ENCODE measurements around the gene SPOCK1. TPM values are rescaled to one million over a fixed set of nuclear protein-coding genes. Genes with fewer than 3 reads are reported as not detected.

Gene SPOCK1
- total and polyA plus RNA-seq, 3 donors from 2014 or later, result 63.8 to 111 (median 101) TPM

GRCh38 chr5:137446151-137446550 is 53.0 kb downstream of the SPOCK1 start:
- intact Hi-C loops (cut with DNase I; ENCODE audit: low total_unique reads), result no loop called here
- WGBS, 2 donors, result 66 to 71% methylated on average over 1 of the region's 1 CpG

GRCh38 chr5:137442660-137443059 is 56.5 kb downstream of the SPOCK1 start:
- no peak for DNase-seq
- H3K4me1 ChIP-seq, result no peaks in the 10 kb centered on the region
- TF ChIP-seq POLR2A (IDR thresholded peaks at IDR 0.05), result no peak
- TF ChIP-seq CTCF (IDR thresholded peaks at IDR 0.05), result no peak
- no peaks in the 10 kb centered on the region for H3K36me3 ChIP-seq (ENCODE audit: low read depth, missing control alignments)
- H3K27me3 ChIP-seq, result no peaks in the 10 kb centered on the region
- intact Hi-C loops (cut with DNase I; ENCODE audit: low total_unique reads), result no loop called here
- H3K4me3 ChIP-seq, result no peak overlapping the region
- no peak overlapping the region for H3K27ac ChIP-seq
- WGBS, 2 donors, result 62 to 73% methylated on average over 1 of the region's 1 CpG
- H3K9me3 ChIP-seq, result no peaks in the 10 kb centered on the region

More at GRCh38 chr5:137446151-137446550, 53.0 kb downstream of the SPOCK1 start:
- no peak for TF ChIP-seq POLR2A (IDR thresholded peaks at IDR 0.05)
- TF ChIP-seq CTCF (IDR thresholded peaks at IDR 0.05), result no peak
- H3K9me3 ChIP-seq, result no peaks in the 10 kb centered on the region
- no peaks in the 10 kb centered on the region for H3K27me3 ChIP-seq
- no peaks in the 10 kb centered on the region for H3K4me1 ChIP-seq
- DNase-seq, result no peak
- no peak overlapping the region for H3K27ac ChIP-seq
- H3K4me3 ChIP-seq, result no peak overlapping the region
- no peaks in the 10 kb centered on the region for H3K36me3 ChIP-seq (ENCODE audit: low read depth, missing control alignments)

GRCh38 chr5:137441476-137441875 is 57.6 kb downstream of the SPOCK1 start:
- TF ChIP-seq POLR2A (IDR thresholded peaks at IDR 0.05), result no peak
- TF ChIP-seq CTCF (IDR thresholded peaks at IDR 0.05), result no peak
- H3K9me3 ChIP-seq, result no peaks in the 10 kb centered on the region
- no peaks in the 10 kb centered on the region for H3K4me1 ChIP-seq
- H3K36me3 ChIP-seq (ENCODE audit: low read depth, missing control alignments), result no peaks in the 10 kb centered on the region
- intact Hi-C loops (cut with DNase I; ENCODE audit: low total_unique reads), result no loop called here
- no peak for DNase-seq
- H3K27ac ChIP-seq, result no peak overlapping the region
- H3K27me3 ChIP-seq, result no peaks in the 10 kb centered on the region
- WGBS, 2 donors, result 95 to 96% methylated on average over 2 of the region's 2 CpGs
- no peak overlapping the region for H3K4me3 ChIP-seq

GRCh38 chr5:137440795-137441194 is 58.3 kb downstream of the SPOCK1 start:
- WGBS, 2 donors, result 64 to 80% methylated on average over 3 of the region's 3 CpGs
- Histone ChIP-seq H3K9me3 (no peaks in the 10 kb centered on the region), H3K4me1 (no peaks in the 10 kb centered on the region), H3K27me3 (no peaks in the 10 kb centered on the region), H3K4me3 (no peak overlapping the region), H3K27ac (no peak overlapping the region), H3K36me3 (ENCODE audit: low read depth, missing control alignments) (no peaks in the 10 kb centered on the region)
- intact Hi-C loops (cut with DNase I; ENCODE audit: low total_unique reads), result no loop called here
- DNase-seq, result no peak
- TF ChIP-seq CTCF (IDR thresholded peaks at IDR 0.05) (no peak), POLR2A (IDR thresholded peaks at IDR 0.05) (no peak)

- Histone ChIP-seq H3K9me3 (no peaks in the 10 kb centered on the region), H3K27me3 (no peaks in the 10 kb centered on the region), H3K4me3 (no peak overlapping the region), H3K27ac (no peak overlapping the region), H3K4me1 (no peaks in the 10 kb centered on the region), H3K36me3 (ENCODE audit: low read depth, missing control alignments) (no peaks in the 10 kb centered on the region)
- TF ChIP-seq POLR2A (IDR thresholded peaks at IDR 0.05) (no peak), CTCF (IDR thresholded peaks at IDR 0.05) (no peak)
- DNase-seq, result no peak
- intact Hi-C loops (cut with DNase I; ENCODE audit: low total_unique reads), result no loop called here
- WGBS, 2 donors, result 81 to 83% methylated on average over 3 of the region's 3 CpGs
These were observed 59.5 kb downstream of the SPOCK1 start for GRCh38 chr5:137439645-137440044.
